ENCODE data around the gene SSRP1.

The SSRP1 gene

GRCh38 chr11:57336111-57336666 is 497 bp upstream of the SSRP1 start:
- H3K4me1 ChIP-seq (ENCODE audit: control insufficient read depth, insufficient read depth, low read length): peaks cover 19% of the 10 kb centered on the region
- H3K27me3 ChIP-seq (ENCODE audit: control insufficient read depth in 1 of 2, insufficient read depth in 2 of 2, low read length in 2 of 2): peaks cover 0 to 2% of the 10 kb centered on the region in 2 donors
- no peaks in the 10 kb centered on the region for H3K9me3 ChIP-seq (ENCODE audit: control insufficient read depth in 2 of 2, low read length in 2 of 2)
- peak overlapping the region; percentile 81 to 93 for H3K9ac ChIP-seq (ENCODE audit: low read length in 2 of 2)
- peak overlapping the region; percentile 55 to 81 for H3K4me3 ChIP-seq (ENCODE audit: low read length in 2 of 2)
- peak overlapping the region; percentile 78 for H3K27ac ChIP-seq (ENCODE audit: low read length)
- H3K36me3 ChIP-seq (ENCODE audit: control insufficient read depth in 2 of 2, insufficient read depth in 2 of 2, low read length in 2 of 2): peaks cover 18 to 22% of the 10 kb centered on the region in 2 donors

- Histone ChIP-seq H3K4me1 (ENCODE audit: control insufficient read depth, insufficient read depth, low read length) (peaks cover 19% of the 10 kb centered on the region), H3K27me3 (ENCODE audit: control insufficient read depth in 1 of 2, insufficient read depth in 2 of 2, low read length in 2 of 2) (peaks cover 0 to 2% of the 10 kb centered on the region in 2 donors), H3K9ac (ENCODE audit: low read length in 2 of 2) (peak overlapping the region; percentile 75 to 86), H3K27ac (ENCODE audit: low read length) (peak overlapping the region; percentile 78), H3K4me3 (ENCODE audit: low read length in 2 of 2) (peak overlapping the region; percentile 74 to 81), H3K36me3 (ENCODE audit: control insufficient read depth in 2 of 2, insufficient read depth in 2 of 2, low read length in 2 of 2) (peaks cover 29 to 32% of the 10 kb centered on the region in 2 donors), H3K9me3 (ENCODE audit: control insufficient read depth in 2 of 2, low read length in 2 of 2) (no peaks in the 10 kb centered on the region)
These were observed 709 bp downstream of the SSRP1 start for GRCh38 chr11:57335023-57335342.

DNA sequence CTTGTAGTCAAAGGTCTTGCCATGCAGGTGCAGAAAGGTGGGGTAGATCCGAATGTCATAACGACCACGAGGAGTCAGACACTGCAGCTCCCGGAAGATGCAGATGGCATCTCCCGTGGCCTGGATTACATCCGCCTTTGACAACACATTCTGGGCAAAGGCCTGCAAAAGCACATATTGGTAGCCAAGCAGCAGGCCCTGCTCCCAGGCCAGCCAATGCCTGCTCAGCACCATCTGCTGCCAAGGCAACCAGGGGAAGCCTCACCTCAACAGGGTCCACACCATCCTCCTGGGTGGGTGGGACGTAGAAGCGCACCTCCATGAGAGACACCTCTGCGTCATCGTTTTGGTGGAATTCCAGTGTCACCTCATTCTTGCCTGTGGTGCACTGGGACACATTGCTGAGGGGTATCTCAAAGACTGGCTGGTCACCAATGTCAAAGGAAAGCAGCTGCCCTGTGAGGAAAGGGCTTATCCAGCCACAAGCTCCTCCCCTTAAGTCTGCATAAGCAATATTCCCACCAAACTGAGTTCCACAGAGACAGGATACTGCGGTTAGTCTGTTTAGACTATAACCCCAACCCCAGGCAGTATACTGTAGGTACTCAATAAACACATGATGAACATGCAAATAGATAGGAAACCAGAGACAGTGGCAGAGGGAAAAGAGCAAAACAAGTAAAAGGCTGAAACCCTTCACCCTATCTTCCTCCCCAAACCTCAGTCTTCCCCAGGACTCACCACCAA is 2.8 kb downstream of the SSRP1 start:
- Histone ChIP-seq H3K9me3 (ENCODE audit: control insufficient read depth in 2 of 2, low read length in 2 of 2) (no peaks in the 10 kb centered on the region), H3K4me3 (ENCODE audit: low read length in 2 of 2) (no peak overlapping the region), H3K36me3 (ENCODE audit: control insufficient read depth in 2 of 2, insufficient read depth in 2 of 2, low read length in 2 of 2) (peaks cover 47 to 50% of the 10 kb centered on the region in 2 donors), H3K9ac (ENCODE audit: low read length in 2 of 2) (no peak overlapping the region), H3K4me1 (ENCODE audit: control insufficient read depth, insufficient read depth, low read length) (peaks cover 19% of the 10 kb centered on the region), H3K27ac (ENCODE audit: low read length) (no peak overlapping the region), H3K27me3 (ENCODE audit: control insufficient read depth in 1 of 2, insufficient read depth in 2 of 2, low read length in 2 of 2) (no peaks in the 10 kb centered on the region)

GRCh38 chr11:57331720-57332119 is 4.0 kb downstream of the SSRP1 start:
- H3K4me1 ChIP-seq (ENCODE audit: control insufficient read depth, insufficient read depth, low read length): peaks cover 19% of the 10 kb centered on the region
- H3K36me3 ChIP-seq (ENCODE audit: control insufficient read depth in 2 of 2, insufficient read depth in 2 of 2, low read length in 2 of 2): peaks cover 57 to 59% of the 10 kb centered on the region in 2 donors
- H3K9ac ChIP-seq (ENCODE audit: low read length in 2 of 2): no peak overlapping the region

GRCh38 chr11:57330029-57330428 is 5.7 kb downstream of the SSRP1 start:
- no peaks in the 10 kb centered on the region for H3K27me3 ChIP-seq (ENCODE audit: control insufficient read depth in 1 of 2, insufficient read depth in 2 of 2, low read length in 2 of 2)
- peaks cover 59 to 61% of the 10 kb centered on the region in 2 donors for H3K36me3 ChIP-seq (ENCODE audit: control insufficient read depth in 2 of 2, insufficient read depth in 2 of 2, low read length in 2 of 2)
- peaks cover 25% of the 10 kb centered on the region for H3K4me1 ChIP-seq (ENCODE audit: control insufficient read depth, insufficient read depth, low read length)

More at GRCh38 chr11:57331720-57332119, 4.0 kb downstream of the SSRP1 start:
- Histone ChIP-seq H3K27me3 (ENCODE audit: control insufficient read depth in 1 of 2, insufficient read depth in 2 of 2, low read length in 2 of 2) (no peaks in the 10 kb centered on the region), H3K9me3 (ENCODE audit: control insufficient read depth in 2 of 2, low read length in 2 of 2) (no peaks in the 10 kb centered on the region), H3K4me3 (ENCODE audit: low read length in 2 of 2) (no peak overlapping the region), H3K27ac (ENCODE audit: low read length) (no peak overlapping the region)

GRCh38 chr11:57327721-57328120 is 8.0 kb downstream of the SSRP1 start:
- no peaks in the 10 kb centered on the region for H3K9me3 ChIP-seq (ENCODE audit: control insufficient read depth in 2 of 2, low read length in 2 of 2)
- H3K4me1 ChIP-seq (ENCODE audit: control insufficient read depth, insufficient read depth, low read length): peaks cover 30% of the 10 kb centered on the region
- H3K36me3 ChIP-seq (ENCODE audit: control insufficient read depth in 2 of 2, insufficient read depth in 2 of 2, low read length in 2 of 2): peaks cover 54 to 55% of the 10 kb centered on the region in 2 donors
- no peak overlapping the region for H3K4me3 ChIP-seq (ENCODE audit: low read length in 2 of 2)
- H3K27ac ChIP-seq (ENCODE audit: low read length): no peak overlapping the region
- no peak overlapping the region for H3K9ac ChIP-seq (ENCODE audit: low read length in 2 of 2)
- H3K27me3 ChIP-seq (ENCODE audit: control insufficient read depth in 1 of 2, insufficient read depth in 2 of 2, low read length in 2 of 2): no peaks in the 10 kb centered on the region

More at GRCh38 chr11:57330029-57330428, 5.7 kb downstream of the SSRP1 start:
- Histone ChIP-seq H3K27ac (ENCODE audit: low read length) (no peak overlapping the region), H3K9me3 (ENCODE audit: control insufficient read depth in 2 of 2, low read length in 2 of 2) (no peaks in the 10 kb centered on the region), H3K9ac (ENCODE audit: low read length in 2 of 2) (no peak overlapping the region), H3K4me3 (ENCODE audit: low read length in 2 of 2) (no peak overlapping the region)

DNA sequence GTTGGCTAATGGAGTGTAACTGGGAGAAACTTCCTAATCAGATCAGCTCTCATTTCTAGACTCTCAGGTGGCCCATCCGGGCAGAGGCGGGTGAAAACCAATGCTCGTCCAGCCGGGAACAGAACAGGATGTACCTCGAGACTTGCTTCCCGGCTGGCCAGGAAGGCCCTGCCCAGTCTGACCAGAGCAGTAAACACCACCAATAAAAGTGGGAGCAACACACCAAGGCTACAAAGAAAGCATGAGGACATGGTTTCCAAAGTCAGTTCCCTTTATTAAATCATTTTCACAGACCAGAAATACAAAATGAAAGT is 10.0 kb downstream of the SSRP1 start:
- no peaks in the 10 kb centered on the region for H3K9me3 ChIP-seq (ENCODE audit: control insufficient read depth in 2 of 2, low read length in 2 of 2)
- H3K4me1 ChIP-seq (ENCODE audit: control insufficient read depth, insufficient read depth, low read length): peaks cover 46% of the 10 kb centered on the region
- peaks cover 35 to 36% of the 10 kb centered on the region in 2 donors for H3K36me3 ChIP-seq (ENCODE audit: control insufficient read depth in 2 of 2, insufficient read depth in 2 of 2, low read length in 2 of 2)
- H3K9ac ChIP-seq (ENCODE audit: low read length in 2 of 2): peak overlapping the region; percentile 94 to 96
- H3K27me3 ChIP-seq (ENCODE audit: control insufficient read depth in 1 of 2, insufficient read depth in 2 of 2, low read length in 2 of 2): no peaks in the 10 kb centered on the region
- H3K27ac ChIP-seq (ENCODE audit: low read length): peak overlapping the region; percentile 96
- H3K4me3 ChIP-seq (ENCODE audit: low read length in 2 of 2): peak overlapping the region; percentile 83 to 95

DNA sequence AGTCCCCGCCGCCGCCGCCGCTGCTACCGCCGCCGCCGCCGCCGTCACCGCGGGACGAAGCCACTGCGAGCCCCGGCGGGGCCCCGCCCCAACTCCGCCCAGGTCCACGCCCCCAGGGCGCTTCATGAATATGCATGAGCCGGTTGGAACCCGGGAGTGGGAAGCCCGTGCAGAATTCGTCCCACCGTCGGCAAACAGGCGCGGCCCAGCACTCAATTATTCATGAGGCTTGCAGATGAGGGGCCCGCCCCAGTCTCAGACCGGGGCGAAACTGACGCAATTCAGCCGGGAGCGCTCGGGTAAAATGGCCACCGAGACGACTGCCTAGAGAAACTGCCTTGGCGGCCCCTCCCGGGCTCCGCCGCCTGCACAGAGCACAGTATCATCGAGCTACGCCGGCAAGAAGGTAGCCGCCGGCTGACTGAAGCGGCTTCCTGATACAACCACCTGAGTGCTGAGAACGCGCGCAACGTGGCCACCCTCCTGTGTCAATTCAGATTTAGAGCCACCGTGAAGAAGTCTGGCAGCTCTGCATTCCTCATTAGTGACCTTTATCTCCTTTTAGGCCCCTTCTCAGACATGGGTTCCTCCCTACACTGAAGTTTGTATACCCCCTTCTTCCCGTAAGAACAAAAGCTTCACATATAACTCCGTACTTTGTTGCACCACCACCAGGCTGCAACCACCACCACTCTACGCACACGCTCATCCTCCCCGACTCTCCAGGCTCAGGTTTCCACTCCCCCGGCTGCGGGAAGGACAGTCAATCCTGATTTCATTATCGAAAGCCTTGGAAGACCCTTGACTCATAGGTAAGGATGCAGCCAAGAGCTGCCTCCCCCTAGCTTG is 10.6 kb downstream of the SSRP1 start, which contains the start of gene TNKS1BP1:
Gene TNKS1BP1 (minus strand): TSS at position 67 of the 849 bp plus-strand sequence. CDS start 3,067 bp downstream, outside the sequence.
- H3K36me3 ChIP-seq (ENCODE audit: control insufficient read depth in 2 of 2, insufficient read depth in 2 of 2, low read length in 2 of 2): peaks cover 30% of the 10 kb centered on the region in 2 donors
- H3K9me3 ChIP-seq (ENCODE audit: control insufficient read depth in 2 of 2, low read length in 2 of 2): no peaks in the 10 kb centered on the region
- H3K4me3 ChIP-seq (ENCODE audit: low read length in 2 of 2): peak within 1 kb of the TSS; percentile 83 to 95
- H3K27me3 ChIP-seq (ENCODE audit: control insufficient read depth in 1 of 2, insufficient read depth in 2 of 2, low read length in 2 of 2): no peaks in the 10 kb centered on the region
- H3K27ac ChIP-seq (ENCODE audit: low read length): peak within 1 kb of the TSS; percentile 96
- H3K9ac ChIP-seq (ENCODE audit: low read length in 2 of 2): peak within 1 kb of the TSS; percentile 94 to 96
- H3K4me1 ChIP-seq (ENCODE audit: control insufficient read depth, insufficient read depth, low read length): peaks cover 49% of the 10 kb centered on the region

DNA sequence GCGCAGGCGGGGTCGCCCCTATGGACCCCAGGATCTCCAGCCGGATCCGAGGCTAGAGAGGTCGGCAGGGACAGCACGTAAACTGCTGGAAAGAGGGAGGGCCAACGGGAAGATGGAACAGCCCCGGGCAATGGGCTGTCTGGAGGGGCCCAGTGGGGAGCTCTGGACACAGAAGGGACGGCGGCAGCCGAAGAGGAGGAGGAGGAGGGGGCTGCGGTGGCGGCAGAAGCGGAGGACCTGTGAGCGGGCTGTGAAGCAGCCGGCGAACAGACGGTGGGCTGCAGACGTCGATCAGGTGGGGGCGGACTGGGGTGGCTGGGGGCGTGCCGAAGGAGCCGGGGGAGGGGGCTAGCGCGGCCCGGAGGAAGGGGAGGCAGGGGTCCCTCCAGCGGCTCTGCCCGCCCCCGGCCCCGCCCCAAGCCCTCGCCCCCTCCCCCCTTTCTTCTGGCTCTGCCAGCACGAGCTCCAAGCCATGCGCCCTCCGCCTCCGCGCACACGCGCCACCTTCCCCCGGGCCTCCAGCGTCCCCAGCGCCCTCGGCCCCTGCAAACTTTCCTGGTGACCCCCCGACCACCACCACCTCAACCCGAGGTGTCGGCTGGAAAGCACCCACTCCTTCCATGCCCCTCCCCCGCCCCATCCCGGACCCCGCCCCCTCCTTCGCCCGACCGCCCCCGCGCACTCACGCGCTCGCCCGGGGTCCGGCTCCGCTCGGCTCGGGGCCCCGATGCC is 11.4 kb downstream of the SSRP1 start:
- Histone ChIP-seq H3K27me3 (ENCODE audit: control insufficient read depth in 1 of 2, insufficient read depth in 2 of 2, low read length in 2 of 2) (no peaks in the 10 kb centered on the region), H3K4me3 (ENCODE audit: low read length in 2 of 2) (peak overlapping the region; percentile 77 to 83), H3K4me1 (ENCODE audit: control insufficient read depth, insufficient read depth, low read length) (peaks cover 52% of the 10 kb centered on the region)

GRCh38 chr11:57323855-57324153 is 11.9 kb downstream of the SSRP1 start:
- Histone ChIP-seq H3K27me3 (ENCODE audit: control insufficient read depth in 1 of 2, insufficient read depth in 2 of 2, low read length in 2 of 2) (no peaks in the 10 kb centered on the region), H3K36me3 (ENCODE audit: control insufficient read depth in 2 of 2, insufficient read depth in 2 of 2, low read length in 2 of 2) (peaks cover 21 to 23% of the 10 kb centered on the region in 2 donors), H3K9ac (ENCODE audit: low read length in 2 of 2) (peak overlapping the region; percentile 71 to 83), H3K4me1 (ENCODE audit: control insufficient read depth, insufficient read depth, low read length) (peaks cover 52% of the 10 kb centered on the region), H3K4me3 (ENCODE audit: low read length in 2 of 2) (peak overlapping the region; percentile 77 to 83), H3K9me3 (ENCODE audit: control insufficient read depth in 2 of 2, low read length in 2 of 2) (no peaks in the 10 kb centered on the region), H3K27ac (ENCODE audit: low read length) (peak overlapping the region; percentile 85)

More for the DNA sequence above, 11.4 kb downstream of the SSRP1 start:
- peak overlapping the region; percentile 71 to 83 for H3K9ac ChIP-seq (ENCODE audit: low read length in 2 of 2)
- peak overlapping the region; percentile 85 for H3K27ac ChIP-seq (ENCODE audit: low read length)
- H3K9me3 ChIP-seq (ENCODE audit: control insufficient read depth in 2 of 2, low read length in 2 of 2): no peaks in the 10 kb centered on the region
- peaks cover 23 to 24% of the 10 kb centered on the region in 2 donors for H3K36me3 ChIP-seq (ENCODE audit: control insufficient read depth in 2 of 2, insufficient read depth in 2 of 2, low read length in 2 of 2)

All from stomach smooth muscle (tissue), 2 donors.